Tibial artery (tissue), 4 donors: ENCODE measurements around the gene VAMP5.
"Not testable (repeated sequence)": the region's sequence is repeated elsewhere in the genome, so short reads cannot be mapped to it uniquely, and the experiment has no call there.

ENCODE experiments used
- DNase-seq, 2 donors: peaks; one replicate each; pipeline ENCODE4 v3.0.0-alpha.2; 2019
- H3K27ac ChIP-seq, 2 donors: fragments of 200-600 bp; sonication (generic) in 1 of 2; 1 replicate in 1 of 2; 2 replicates in 1 of 2; pipeline ENCODE4 v1.5.1; 2018 to 2019; ENCODE audit warnings: mild to moderate bottlenecking in 1 of 2
- H3K27me3 ChIP-seq, 2 donors: fragments of 200-600 bp; sonication (generic) in 1 of 2; one replicate each; pipeline versions ENCODE4 v1.5.1 to v1.6.0; 2016 to 2019
- H3K36me3 ChIP-seq, 3 donors: fragments of 200-600 bp; sonication (generic) in 2 of 3; one replicate each; pipeline ENCODE4 v1.5.1; 2016 to 2019; ENCODE audit warnings: mild to moderate bottlenecking in 2 of 3
- H3K4me1 ChIP-seq, 4 donors: fragments of 200-600 bp; sonication (generic) in 2 of 4; 1 replicate in 3 of 4; 2 replicates in 1 of 4; pipeline ENCODE4 v1.5.1; 2016 to 2019
- H3K4me3 ChIP-seq, 2 donors: fragments of 200-600 bp; sonication (generic) in 1 of 2; 1 replicate in 1 of 2; 2 replicates in 1 of 2; pipeline ENCODE4 v1.5.1; 2018 to 2019; ENCODE audit warnings: mild to moderate bottlenecking in 2 of 2
- H3K9me3 ChIP-seq, 3 donors: fragments of 200-600 bp; sonication (generic) in 1 of 3; one replicate each; pipeline ENCODE4 v1.5.1; 2016 to 2019
- intact Hi-C: fragments of 100-400 bp; cut with DNase I; formaldehyde crosslinking; loops from one replicate; pipeline ENCODE4 v1.15.0; 2023; ENCODE audit warnings: low total_unique reads
- TF ChIP-seq, protein P1 (sequence below), 2 experiments: fragments of 200-600 bp in 1 of 2; fragments of 450-650 bp in 1 of 2; IDR thresholded peaks; one replicate each; pipeline ENCODE4 v1.5.1; 2017 to 2019; ENCODE audit warnings: antibody characterized with exemption in 2 of 2, mild to moderate bottlenecking in 1 of 2, moderate library complexity in 1 of 2

The VAMP5 gene

DNA sequence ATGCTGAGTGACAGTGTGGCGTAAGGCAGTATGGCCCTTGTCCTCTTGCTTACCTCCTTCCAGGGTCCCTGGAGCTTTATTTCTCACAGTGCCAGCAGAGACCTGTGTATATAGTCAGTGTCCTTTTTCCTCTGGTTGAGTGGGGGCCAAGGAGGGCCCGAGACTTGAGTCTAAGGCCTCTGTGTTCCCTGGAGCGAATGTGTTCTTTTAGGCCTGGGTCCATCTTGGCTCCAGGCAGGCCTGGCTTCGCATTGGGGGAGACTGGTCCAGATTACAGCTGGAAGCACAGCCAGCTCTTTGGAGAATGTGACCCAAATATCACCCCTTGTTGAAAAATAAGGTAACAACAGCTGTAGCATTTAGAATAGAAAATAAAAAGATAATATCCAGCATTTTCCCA is 5.0 kb downstream of the VAMP5 start:
- Histone ChIP-seq H3K4me1 (peaks cover 0 to 69% (median 40%) of the 10 kb centered on the region in 4 donors), H3K36me3 (no peaks in the 10 kb centered on the region), H3K27me3 (no peaks in the 10 kb centered on the region), H3K4me3 (no peak overlapping the region), H3K9me3 (no peaks in the 10 kb centered on the region), H3K27ac (peak overlapping the region; percentile 52 to 64)
- TF ChIP-seq, protein P1, sequence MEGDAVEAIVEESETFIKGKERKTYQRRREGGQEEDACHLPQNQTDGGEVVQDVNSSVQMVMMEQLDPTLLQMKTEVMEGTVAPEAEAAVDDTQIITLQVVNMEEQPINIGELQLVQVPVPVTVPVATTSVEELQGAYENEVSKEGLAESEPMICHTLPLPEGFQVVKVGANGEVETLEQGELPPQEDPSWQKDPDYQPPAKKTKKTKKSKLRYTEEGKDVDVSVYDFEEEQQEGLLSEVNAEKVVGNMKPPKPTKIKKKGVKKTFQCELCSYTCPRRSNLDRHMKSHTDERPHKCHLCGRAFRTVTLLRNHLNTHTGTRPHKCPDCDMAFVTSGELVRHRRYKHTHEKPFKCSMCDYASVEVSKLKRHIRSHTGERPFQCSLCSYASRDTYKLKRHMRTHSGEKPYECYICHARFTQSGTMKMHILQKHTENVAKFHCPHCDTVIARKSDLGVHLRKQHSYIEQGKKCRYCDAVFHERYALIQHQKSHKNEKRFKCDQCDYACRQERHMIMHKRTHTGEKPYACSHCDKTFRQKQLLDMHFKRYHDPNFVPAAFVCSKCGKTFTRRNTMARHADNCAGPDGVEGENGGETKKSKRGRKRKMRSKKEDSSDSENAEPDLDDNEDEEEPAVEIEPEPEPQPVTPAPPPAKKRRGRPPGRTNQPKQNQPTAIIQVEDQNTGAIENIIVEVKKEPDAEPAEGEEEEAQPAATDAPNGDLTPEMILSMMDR (IDR thresholded peaks at IDR 0.05), result no peak
- intact Hi-C loops, result no loop called here
- DNase-seq, result peak in 1 of 2 donors; percentile 58

DNA sequence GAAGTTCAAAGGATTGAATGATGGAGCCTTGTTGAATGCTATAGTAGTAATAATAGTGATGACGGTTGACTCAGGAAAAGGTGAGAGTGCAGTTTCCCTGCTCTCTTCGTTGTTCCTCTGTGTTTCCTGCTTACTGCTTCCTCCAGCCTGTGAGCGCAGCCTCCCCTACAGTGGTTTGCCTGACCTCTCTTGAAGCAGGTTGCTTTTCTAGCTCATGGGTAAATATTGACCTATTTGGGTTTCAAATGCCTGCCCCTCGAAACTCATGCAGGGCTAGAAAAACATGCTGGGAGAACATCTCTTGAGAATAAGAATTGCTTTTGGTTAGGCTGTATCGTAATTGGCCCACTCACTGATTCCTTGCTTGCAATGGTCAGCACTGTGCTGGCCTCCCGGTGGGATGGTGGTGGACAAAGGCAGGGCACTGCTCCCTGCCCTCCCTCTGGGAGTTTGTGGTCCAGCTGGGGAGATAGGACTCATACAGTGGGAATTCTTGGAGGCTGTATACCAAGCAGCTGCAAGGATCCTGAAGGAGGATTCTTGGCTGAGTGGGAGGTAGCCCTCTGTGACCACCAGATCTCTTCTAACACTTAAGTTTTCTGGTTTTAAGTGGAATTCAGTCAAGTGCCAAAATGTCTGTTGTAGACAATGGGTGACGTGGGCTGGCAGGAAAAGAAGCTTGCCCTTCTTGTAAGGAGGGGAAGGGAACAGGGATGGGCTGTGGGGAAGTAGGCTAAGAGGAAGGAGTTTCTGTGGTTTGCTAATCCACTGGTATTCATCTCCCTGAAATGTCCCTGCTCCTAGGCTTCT is 6.0 kb downstream of the VAMP5 start:
- Histone ChIP-seq H3K27ac (peak overlapping the region; percentile 52 to 64), H3K27me3 (no peaks in the 10 kb centered on the region), H3K36me3 (no peaks in the 10 kb centered on the region), H3K4me3 (no peak overlapping the region), H3K9me3 (no peaks in the 10 kb centered on the region), H3K4me1 (peaks cover 0 to 69% (median 40%) of the 10 kb centered on the region in 4 donors)
- TF ChIP-seq, protein P1 (IDR thresholded peaks at IDR 0.05), result no peak
- peak in 1 of 2 donors; percentile 63 for DNase-seq
- intact Hi-C loops, result no loop called here

DNA sequence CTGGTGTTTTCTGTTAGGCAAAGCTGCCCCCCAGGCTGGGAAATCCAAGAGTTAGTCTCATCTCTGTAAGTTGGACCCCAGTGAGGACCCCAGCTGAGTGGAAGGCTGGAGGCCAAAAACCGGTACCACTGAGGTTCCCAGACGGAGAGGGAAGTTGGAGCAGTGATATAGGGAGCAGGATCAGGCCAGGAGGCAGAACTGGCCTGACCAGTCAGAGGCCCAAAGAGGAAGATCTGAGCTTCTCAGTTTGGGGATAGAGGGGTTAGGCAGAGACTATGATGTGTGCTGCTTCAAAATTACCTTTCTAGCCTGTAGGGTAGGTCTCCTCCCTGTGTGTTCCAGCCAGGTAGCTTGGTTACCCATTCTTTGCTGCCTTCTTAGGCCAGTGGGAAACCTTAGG is 6.7 kb downstream of the VAMP5 start:
- H3K36me3 ChIP-seq, result no peaks in the 10 kb centered on the region
- H3K27me3 ChIP-seq, result no peaks in the 10 kb centered on the region
- peaks cover 0 to 62% (median 36%) of the 10 kb centered on the region in 4 donors for H3K4me1 ChIP-seq
- DNase-seq, result no peak
- H3K4me3 ChIP-seq, result no peak overlapping the region
- intact Hi-C loops, result no loop called here
- TF ChIP-seq, protein P1 (IDR thresholded peaks at IDR 0.05), result no peak
- H3K27ac ChIP-seq, result peak overlapping the region; percentile 52 to 64
- no peaks in the 10 kb centered on the region for H3K9me3 ChIP-seq

DNA sequence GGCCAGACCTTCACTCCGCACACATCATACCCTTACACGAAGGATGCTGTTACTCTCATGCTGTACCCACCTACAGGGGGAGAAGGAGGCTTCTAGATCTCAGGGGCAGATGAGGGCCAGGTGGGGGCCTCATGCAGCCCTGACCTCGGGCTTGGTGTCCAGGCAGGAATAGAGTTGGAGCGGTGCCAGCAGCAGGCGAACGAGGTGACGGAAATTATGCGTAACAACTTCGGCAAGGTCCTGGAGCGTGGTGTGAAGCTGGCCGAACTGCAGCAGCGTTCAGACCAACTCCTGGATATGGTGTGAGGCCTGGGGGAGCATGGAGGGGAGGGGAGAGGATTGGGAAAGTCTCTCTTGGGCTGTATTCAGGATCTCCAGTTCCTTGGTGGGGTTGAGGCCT is 7.3 kb downstream of the VAMP5 start:
- DNase-seq, result no peak
- no peak overlapping the region for H3K4me3 ChIP-seq
- TF ChIP-seq, protein P1 (IDR thresholded peaks at IDR 0.05), result no peak
- intact Hi-C loops, result no loop called here
- H3K36me3 ChIP-seq, result peaks cover 0 to 1% (median under 1%) of the 10 kb centered on the region in 3 donors
- peaks cover 0 to 63% (median 42%) of the 10 kb centered on the region in 4 donors for H3K4me1 ChIP-seq
- H3K27me3 ChIP-seq, result no peaks in the 10 kb centered on the region
- no peaks in the 10 kb centered on the region for H3K9me3 ChIP-seq
- peak overlapping the region; percentile 52 to 64 for H3K27ac ChIP-seq

DNA sequence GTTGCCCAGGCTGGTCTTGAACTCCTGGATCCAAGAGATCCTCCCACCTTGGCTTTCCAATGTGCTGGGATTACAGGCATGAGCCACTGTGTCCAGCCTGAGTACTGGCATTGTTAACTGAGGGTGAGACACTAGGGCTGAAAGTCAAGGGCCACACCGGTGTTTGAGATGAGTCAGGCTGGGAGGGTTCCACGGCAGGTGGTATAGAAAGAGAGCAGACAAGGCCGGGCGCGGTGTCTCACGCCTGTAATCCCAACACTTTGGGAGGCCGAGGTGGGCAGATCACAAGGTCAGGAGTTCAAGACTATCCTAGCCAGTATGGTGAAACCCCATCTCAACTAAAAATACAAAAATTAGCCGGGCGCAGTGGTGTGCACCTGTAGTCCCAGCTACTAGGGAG is 8.1 kb downstream of the VAMP5 start:
- DNase-seq, H3K9me3 ChIP-seq, H3K36me3 ChIP-seq, intact Hi-C loops, H3K27me3 ChIP-seq, H3K4me3 ChIP-seq: not testable (repeated sequence)
- Histone ChIP-seq H3K27ac (peak overlapping the region in 1 of 2 donors; percentile 64), H3K4me1 (peaks cover 0 to 66% (median 49%) of the 10 kb centered on the region in 4 donors)

DNA sequence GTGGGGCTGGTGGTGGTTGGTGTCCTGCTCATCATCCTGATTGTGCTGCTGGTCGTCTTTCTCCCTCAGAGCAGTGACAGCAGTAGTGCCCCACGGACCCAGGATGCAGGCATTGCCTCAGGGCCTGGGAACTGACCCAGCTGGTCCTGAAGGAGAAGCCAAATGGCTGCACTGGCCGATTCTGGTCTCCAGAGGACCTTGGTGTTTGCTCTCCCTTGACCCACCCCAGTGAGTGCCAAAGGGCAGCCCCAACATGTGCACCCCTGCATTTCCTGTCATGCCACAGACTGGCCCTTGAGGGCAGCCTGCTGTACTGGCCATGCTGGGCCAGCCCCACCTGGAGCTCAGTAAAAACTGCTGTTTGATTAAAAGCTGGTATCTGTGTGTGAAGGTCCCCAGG is 8.8 kb downstream of the VAMP5 start:
- Histone ChIP-seq H3K4me3 (no peak overlapping the region), H3K27ac (no peak overlapping the region), H3K4me1 (peaks cover 0 to 63% (median 51%) of the 10 kb centered on the region in 4 donors), H3K9me3 (no peaks in the 10 kb centered on the region), H3K27me3 (no peaks in the 10 kb centered on the region), H3K36me3 (peaks cover 6 to 15% (median 14%) of the 10 kb centered on the region in 3 donors)
- TF ChIP-seq, protein P1 (IDR thresholded peaks at IDR 0.05), result no peak
- intact Hi-C loops, result no loop called here
- DNase-seq, result no peak
